CD4-positive, CD25-positive, alpha-beta regulatory T cell (primary cell): ENCODE data around the gene GINM1. TPM values are rescaled to one million over a fixed set of nuclear protein-coding genes. Genes with fewer than 3 reads are reported as not detected.

ENCODE experiments used
- ATAC-seq, 2 donors: fragments of 150-1000 bp; cut with Tn5 transposase; one replicate each; pipeline ENCODE4 v1.10.0; 2021; ENCODE audit warnings: low read depth in 2 of 2, moderate number of reproducible peaks in 2 of 2, moderate library complexity in 1 of 2
- DNase-seq, 3 donors: peaks; one replicate each; pipeline versions ENCODE4 v3.0.0 to v3.0.0-alpha.2; 2012 to 2022; ENCODE audit warnings: mixed read lengths in 1 of 3
- H3K27ac ChIP-seq: one replicate; pipeline ENCODE4 v1.7.0; 2013; ENCODE audit warnings: mild to moderate bottlenecking, low read length; ENCODE audit not compliant: insufficient read depth, poor library complexity, severe bottlenecking
- H3K27me3 ChIP-seq: one replicate; pipeline ENCODE4 v1.7.0; 2013; ENCODE audit warnings: low read length; ENCODE audit not compliant: control insufficient read depth, insufficient read depth
- H3K36me3 ChIP-seq: one replicate; pipeline ENCODE4 v1.7.0; 2013; ENCODE audit warnings: mild to moderate bottlenecking, low read length, moderate library complexity; ENCODE audit not compliant: control insufficient read depth, insufficient read depth
- H3K4me1 ChIP-seq: 2 replicates; pipeline ENCODE4 v1.7.0; 2013; ENCODE audit warnings: mild to moderate bottlenecking, low read length; ENCODE audit not compliant: insufficient read depth, control insufficient read depth, poor library complexity, severe bottlenecking
- H3K4me3 ChIP-seq: one replicate; pipeline ENCODE4 v1.7.0; 2013; ENCODE audit warnings: low read depth, mild to moderate bottlenecking, low read length, moderate library complexity
- H3K9me3 ChIP-seq, 2 experiments: 1 replicate in 1 of 2; 2 replicates in 1 of 2; pipeline ENCODE4 v1.7.0; 2013; ENCODE audit warnings: low read length in 2 of 2, mild to moderate bottlenecking in 1 of 2, moderate library complexity in 1 of 2; ENCODE audit not compliant: control insufficient read depth in 2 of 2
- H3K27ac Mint-ChIP-seq, 3 donors: one replicate each; pipeline ENCODE4 v1.8.0; 2020 to 2022; ENCODE audit warnings: mild to moderate bottlenecking in 3 of 3, mixed read lengths in 3 of 3, moderate library complexity in 2 of 3
- H3K27me3 Mint-ChIP-seq: one replicate; pipeline ENCODE4 v1.8.0; 2022; ENCODE audit warnings: mild to moderate bottlenecking, mixed read lengths
- H3K36me3 Mint-ChIP-seq: one replicate; pipeline ENCODE4 v1.8.0; 2020; ENCODE audit warnings: mixed read lengths
- H3K4me1 Mint-ChIP-seq, 4 donors: one replicate each; pipeline ENCODE4 v1.8.0; 2020 to 2022; ENCODE audit warnings: mixed read lengths in 4 of 4, mild to moderate bottlenecking in 1 of 4
- H3K4me3 Mint-ChIP-seq, 4 donors: one replicate each; pipeline ENCODE4 v1.8.0; 2020 to 2022; ENCODE audit warnings: mild to moderate bottlenecking in 4 of 4, mixed read lengths in 4 of 4, moderate library complexity in 3 of 4
- H3K9me3 Mint-ChIP-seq, 7 donors: one replicate each; pipeline ENCODE4 v1.8.0; 2020 to 2022; ENCODE audit warnings: mixed read lengths in 7 of 7, mild to moderate bottlenecking in 3 of 7, moderate library complexity in 2 of 7
- polyA plus RNA-seq, 4 donors: library from polyadenylated mRNA; unstranded; fragments of 300-500 nt; fragmentation: Illumina TruSeq; gene quantifications; one replicate each; pipeline ENCODE4 v1.2.3, GENCODE V29; 2021
- total RNA-seq: library from RNA; stranded (reverse); gene quantifications from one replicate; pipeline ENCODE4 v1.2.3, GENCODE V29; 2022

Gene GINM1
- 29.1 TPM for total RNA-seq
- 10 to 100 TPM; 24.0 to 29.9 (median 26.4) TPM for polyA plus RNA-seq

- H3K36me3 ChIP-seq = no peaks in the 10 kb centered on the region
- Mint-ChIP-seq H3K27ac (peak within 1 kb of the TSS; percentile 83 to 98 (median 97)), H3K9me3 (no peaks in the 10 kb centered on the region), H3K36me3 (no peaks in the 10 kb centered on the region), H3K4me3 (peak within 1 kb of the TSS; percentile 97 to 99 (median 98)), H3K4me1 (peaks cover 0 to 31% (median 19%) of the 10 kb centered on the region in 4 donors), H3K27me3 (peaks cover 6% of the 10 kb centered on the region)
- peak within 1 kb of the TSS; percentile 94 for H3K4me3 ChIP-seq
- ATAC-seq = peak; percentile 82 to 85
- peaks cover 19% of the 10 kb centered on the region for H3K4me1 ChIP-seq
- H3K9me3 ChIP-seq = no peaks in the 10 kb centered on the region
- DNase-seq = peak; percentile 92 to 96 (median 95)
- no peaks in the 10 kb centered on the region for H3K27me3 ChIP-seq
- H3K27ac ChIP-seq = peak within 1 kb of the TSS; percentile 91
These were observed at the start of gene GINM1 for GRCh38 chr6:149565527-149566409. Gene GINM1 (plus strand): TSS chr6:149566375. CDS start chr6:149566415, 40 bp downstream.

GRCh38 chr6:149529650-149530049 lies 36.5 kb upstream of the GINM1 start:
- peaks cover 12 to 37% (median 20%) of the 10 kb centered on the region in 4 donors for H3K4me1 Mint-ChIP-seq
- no peaks in the 10 kb centered on the region for H3K4me1 ChIP-seq
- H3K27ac ChIP-seq = no peak overlapping the region
- no peak overlapping the region for H3K4me3 Mint-ChIP-seq
- DNase-seq (no peak), ATAC-seq (no peak)
- no peaks in the 10 kb centered on the region for H3K27me3 Mint-ChIP-seq
- no peaks in the 10 kb centered on the region for H3K9me3 Mint-ChIP-seq
- peaks cover 31% of the 10 kb centered on the region for H3K36me3 Mint-ChIP-seq
- no peaks in the 10 kb centered on the region for H3K27me3 ChIP-seq
- H3K4me3 ChIP-seq = no peak overlapping the region
- peak overlapping the region in 2 of 3 donors; percentile 65 to 75 for H3K27ac Mint-ChIP-seq
- H3K36me3 ChIP-seq = peaks cover 85% of the 10 kb centered on the region
- H3K9me3 ChIP-seq = no peaks in the 10 kb centered on the region

- Histone ChIP-seq H3K4me1 (no peaks in the 10 kb centered on the region), H3K36me3 (peaks cover 90% of the 10 kb centered on the region), H3K27me3 (no peaks in the 10 kb centered on the region), H3K9me3 (no peaks in the 10 kb centered on the region), H3K4me3 (no peak overlapping the region), H3K27ac (no peak overlapping the region)
- Mint-ChIP-seq H3K9me3 (no peaks in the 10 kb centered on the region), H3K4me3 (no peak overlapping the region), H3K4me1 (peaks cover 0 to 22% (median 16%) of the 10 kb centered on the region in 4 donors), H3K27ac (no peak overlapping the region), H3K36me3 (peaks cover 31% of the 10 kb centered on the region), H3K27me3 (no peaks in the 10 kb centered on the region)
- no peak for DNase-seq
- ATAC-seq = no peak
These were observed 31.4 kb upstream of the GINM1 start for GRCh38 chr6:149534742-149535141.

GRCh38 chr6:149541139-149541538 lies 25.0 kb upstream of the GINM1 start:
- Mint-ChIP-seq H3K36me3 (peaks cover 19% of the 10 kb centered on the region), H3K4me3 (no peak overlapping the region), H3K9me3 (peaks cover 0 to 3% (median 0%) of the 10 kb centered on the region in 7 donors), H3K27ac (no peak overlapping the region), H3K27me3 (peaks cover 4% of the 10 kb centered on the region), H3K4me1 (peaks cover 28 to 46% (median 35%) of the 10 kb centered on the region in 4 donors)
- peaks cover 28% of the 10 kb centered on the region for H3K4me1 ChIP-seq
- H3K27ac ChIP-seq = peak overlapping the region; percentile 10
- no peaks in the 10 kb centered on the region for H3K9me3 ChIP-seq
- H3K4me3 ChIP-seq = no peak overlapping the region
- H3K27me3 ChIP-seq = no peaks in the 10 kb centered on the region
- ATAC-seq = no peak
- peaks cover 48% of the 10 kb centered on the region for H3K36me3 ChIP-seq
- DNase-seq = no peak

- H3K4me3 ChIP-seq = peak overlapping the region; percentile 100
- H3K36me3 ChIP-seq = peaks cover 15% of the 10 kb centered on the region
- Mint-ChIP-seq H3K36me3 (peaks cover 3% of the 10 kb centered on the region), H3K4me1 (peaks cover 26 to 42% (median 34%) of the 10 kb centered on the region in 4 donors), H3K9me3 (peaks cover 0 to 3% (median 0%) of the 10 kb centered on the region in 7 donors), H3K27ac (peak overlapping the region; percentile 99 to 100 (median 100)), H3K4me3 (peak overlapping the region; percentile 98 to 99 (median 99)), H3K27me3 (peaks cover 11% of the 10 kb centered on the region)
- DNase-seq (no peak), ATAC-seq (no peak)
- peaks cover 28% of the 10 kb centered on the region for H3K4me1 ChIP-seq
- H3K9me3 ChIP-seq = no peaks in the 10 kb centered on the region
- H3K27me3 ChIP-seq = no peaks in the 10 kb centered on the region
- peak overlapping the region; percentile 100 for H3K27ac ChIP-seq
These were observed 21.4 kb upstream of the GINM1 start for GRCh38 chr6:149544646-149545257.

GRCh38 chr6:149545258-149545753 lies 20.9 kb upstream of the GINM1 start:
- Mint-ChIP-seq H3K4me1 (peaks cover 26 to 39% (median 34%) of the 10 kb centered on the region in 4 donors), H3K4me3 (peak overlapping the region; percentile 98 to 99 (median 99)), H3K9me3 (peaks cover 0 to 3% (median 0%) of the 10 kb centered on the region in 7 donors), H3K27ac (peak overlapping the region; percentile 99 to 100 (median 100)), H3K36me3 (peaks cover 3% of the 10 kb centered on the region), H3K27me3 (peaks cover 11% of the 10 kb centered on the region)
- DNase-seq (peak; percentile 66 to 84 (median 79)), ATAC-seq (peak; percentile 43 to 58)
- Histone ChIP-seq H3K4me3 (peak overlapping the region; percentile 100), H3K4me1 (peaks cover 28% of the 10 kb centered on the region), H3K27me3 (no peaks in the 10 kb centered on the region), H3K9me3 (no peaks in the 10 kb centered on the region), H3K36me3 (peaks cover 11% of the 10 kb centered on the region), H3K27ac (peak overlapping the region; percentile 100)

GRCh38 chr6:149545754-149546471 lies 20.3 kb upstream of the GINM1 start, which contains the start of gene PPIL4:
Gene PPIL4 (minus strand): TSS chr6:149546043. CDS start chr6:149546005, 38 bp downstream.
- H3K27me3 Mint-ChIP-seq = peaks cover 11% of the 10 kb centered on the region
- DNase-seq = peak; percentile 94 to 98 (median 97)
- peaks cover 0 to 3% (median 0%) of the 10 kb centered on the region in 7 donors for H3K9me3 Mint-ChIP-seq
- H3K4me1 ChIP-seq = peaks cover 28% of the 10 kb centered on the region
- H3K4me3 ChIP-seq = peak within 1 kb of the TSS; percentile 100
- ATAC-seq = peak; percentile 91 to 95
- peak within 1 kb of the TSS; percentile 98 to 99 (median 99) for H3K4me3 Mint-ChIP-seq
- H3K36me3 Mint-ChIP-seq = peaks cover under 1% of the 10 kb centered on the region
- peak within 1 kb of the TSS; percentile 100 for H3K27ac ChIP-seq
- peaks cover 5% of the 10 kb centered on the region for H3K36me3 ChIP-seq
- no peaks in the 10 kb centered on the region for H3K9me3 ChIP-seq
- H3K27me3 ChIP-seq = no peaks in the 10 kb centered on the region
- peak within 1 kb of the TSS; percentile 99 to 100 (median 100) for H3K27ac Mint-ChIP-seq
- H3K4me1 Mint-ChIP-seq = peaks cover 26 to 39% (median 33%) of the 10 kb centered on the region in 4 donors
